GM18502 (cell line): ENCODE results near the gene RGS6.
A peak's percentile ranks its signal among the peaks of the same experiment; 100 is the strongest.

Experiments used
- ATAC-seq: cut with Tn5 transposase; IDR thresholded peaks from one replicate; pipeline ENCODE4 v1.9.1; 2021; ENCODE audit warnings: mild to moderate bottlenecking; ENCODE audit not compliant: unreplicated experiment, poor library complexity

Gene RGS6

DNA sequence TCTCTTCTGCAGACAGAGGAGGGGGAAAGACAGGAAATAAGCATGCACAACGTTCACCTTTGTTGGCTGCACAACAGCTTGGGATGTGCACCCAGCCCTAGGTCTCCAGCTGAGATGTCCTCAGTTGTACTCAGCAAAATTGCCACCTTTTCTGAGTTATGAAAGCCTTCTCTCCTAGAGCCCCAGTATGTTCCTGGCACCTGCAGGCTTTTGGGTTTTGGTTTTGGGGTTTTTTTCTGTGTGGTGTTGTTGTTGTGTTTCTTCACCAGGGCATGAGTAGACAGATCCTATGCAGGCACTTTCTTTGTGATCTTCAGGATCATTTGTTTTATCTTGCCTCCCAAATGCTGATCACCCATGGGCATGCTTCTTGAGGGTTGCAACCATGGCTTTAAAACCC, 498.2 kb downstream of the RGS6 start:
- no peak for ATAC-seq

DNA sequence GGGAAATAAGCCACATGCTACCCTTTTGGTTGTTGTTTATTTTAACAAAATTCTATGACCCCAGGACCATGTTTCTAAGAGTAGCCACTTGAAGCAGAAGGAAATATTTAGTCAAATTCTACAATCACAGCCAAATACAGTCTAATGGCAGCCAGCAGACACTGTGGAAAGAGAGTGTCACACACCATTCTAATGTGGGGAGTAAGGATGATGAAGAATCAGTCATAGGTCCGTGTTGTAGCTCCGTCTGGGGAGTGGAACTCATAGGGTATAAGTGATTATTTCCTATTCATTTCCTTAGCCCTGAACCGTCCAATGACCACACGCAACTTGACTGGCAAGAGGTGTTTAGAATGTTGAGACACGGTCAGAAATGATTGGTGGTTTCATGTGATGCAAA, 500.5 kb downstream of the RGS6 start:
- ATAC-seq: no peak

DNA sequence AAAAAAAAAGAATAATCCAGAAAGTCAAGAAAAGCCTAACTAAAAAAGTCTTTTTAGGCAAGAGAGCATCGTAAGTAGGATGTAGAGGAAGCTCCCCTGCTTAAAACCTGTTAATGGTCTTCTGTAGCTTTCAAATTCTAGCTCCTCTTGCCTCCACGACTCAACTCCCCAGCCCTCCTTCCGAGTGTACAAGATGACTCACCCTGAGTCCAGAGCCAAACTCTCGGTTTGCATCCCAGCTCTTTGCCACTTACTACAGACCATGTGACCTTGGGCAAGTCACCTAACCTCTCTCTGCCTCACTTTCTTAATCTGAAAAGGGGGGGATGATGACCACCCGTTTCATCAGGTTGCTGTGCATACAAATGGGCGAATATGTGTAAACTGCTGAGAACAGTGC, 501.3 kb downstream of the RGS6 start:
- no peak for ATAC-seq

DNA sequence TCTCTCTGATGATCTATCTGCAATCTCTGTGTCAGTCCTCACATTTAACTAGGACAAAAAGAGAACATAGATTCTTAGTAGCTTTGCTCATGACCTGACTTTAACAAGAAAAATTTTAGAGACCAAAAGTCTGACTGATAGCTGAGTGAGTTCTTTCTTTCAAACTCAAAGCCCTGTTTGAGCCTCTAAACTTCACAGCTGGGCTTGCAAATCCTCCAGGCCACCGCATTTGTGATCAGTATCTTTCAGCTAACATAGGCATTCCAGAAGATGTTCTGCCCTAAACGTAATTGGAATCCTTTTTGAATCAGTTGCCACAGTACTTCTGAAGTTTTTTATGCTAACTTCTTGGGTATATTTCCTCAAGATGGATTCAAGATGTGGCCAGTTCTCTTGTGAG, 502.6 kb downstream of the RGS6 start:
- ATAC-seq: no peak

DNA sequence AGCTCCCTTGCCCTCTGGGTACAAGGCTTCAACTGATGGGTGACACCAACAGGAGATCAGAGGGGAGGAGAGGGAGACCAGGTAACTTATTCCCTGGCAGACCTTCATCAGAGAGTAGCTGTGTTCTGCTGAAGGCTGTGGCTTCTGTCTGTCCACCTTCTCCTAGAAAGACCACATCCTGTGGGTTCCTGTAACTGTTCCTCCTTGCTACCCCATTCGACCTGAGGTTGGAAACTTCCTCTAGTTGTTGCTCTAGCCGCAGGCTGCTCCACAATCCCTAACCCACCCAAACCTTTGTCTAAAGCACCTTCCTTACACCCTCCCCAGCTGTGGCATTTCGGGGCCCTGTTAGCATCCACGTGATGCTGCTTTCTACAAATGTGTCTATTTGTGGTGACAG, 507.5 kb downstream of the RGS6 start:
- ATAC-seq: peak; percentile 44

DNA sequence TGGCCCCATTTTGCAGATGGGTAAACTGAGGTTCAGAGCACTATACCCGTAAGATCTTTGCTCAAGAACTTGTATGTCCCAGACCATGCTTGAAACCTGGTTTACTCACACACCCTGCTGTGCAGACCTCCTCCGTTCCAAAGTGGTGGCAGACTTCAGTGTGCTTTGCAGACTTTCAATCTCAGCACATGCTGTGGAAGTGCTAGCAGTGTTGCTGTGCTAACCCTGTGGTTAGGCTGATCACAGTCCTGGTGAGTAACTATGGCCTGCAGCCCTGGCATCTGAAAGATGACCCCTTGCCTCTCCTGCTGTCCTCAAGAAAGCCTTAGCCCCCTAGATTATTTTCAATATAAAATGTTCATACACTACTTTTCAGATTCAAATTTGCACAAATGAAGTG, 511.0 kb downstream of the RGS6 start:
- no peak for ATAC-seq

DNA sequence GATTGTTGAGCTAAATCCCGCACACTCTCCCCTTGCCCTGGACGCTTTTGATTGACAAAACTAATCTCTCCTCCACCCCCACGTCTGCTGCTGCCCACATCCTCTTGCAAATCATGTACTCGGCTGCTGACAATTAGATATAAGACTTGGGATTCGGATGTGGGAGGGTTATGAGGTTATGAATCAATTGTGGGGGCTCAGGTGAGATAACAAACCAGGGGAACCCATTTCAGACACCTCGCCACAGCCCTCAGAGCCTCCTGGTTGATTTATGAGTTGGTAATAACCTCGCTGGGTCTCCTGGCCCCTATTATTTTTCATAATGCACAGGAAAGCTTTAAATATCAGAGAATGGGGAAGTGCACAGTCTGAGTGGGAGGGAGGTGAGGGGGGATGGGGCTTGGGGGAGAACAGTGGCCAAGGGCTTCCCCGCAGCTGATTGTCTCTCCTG, 511.8 kb downstream of the RGS6 start:
- no peak for ATAC-seq

DNA sequence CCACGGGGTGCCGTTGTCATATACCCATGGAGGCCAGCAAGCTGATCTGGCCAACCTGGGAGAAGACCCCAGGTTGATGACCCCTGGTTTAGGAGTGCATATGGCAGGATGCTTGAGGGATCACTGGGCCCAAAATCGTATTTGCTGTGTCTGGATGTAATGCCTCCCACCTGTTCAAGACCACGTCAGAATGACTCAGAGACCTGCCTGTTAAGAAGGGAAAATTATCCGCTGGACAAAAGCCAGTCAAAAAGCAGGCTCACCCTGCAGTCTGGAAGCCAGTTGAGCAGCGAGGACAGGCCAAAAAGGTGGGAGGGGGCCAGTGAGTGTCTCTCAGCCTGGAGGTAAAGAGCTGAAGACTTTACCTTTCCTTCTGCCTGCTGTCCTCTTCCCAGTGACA, 512.5 kb downstream of the RGS6 start:
- ATAC-seq: no peak

DNA sequence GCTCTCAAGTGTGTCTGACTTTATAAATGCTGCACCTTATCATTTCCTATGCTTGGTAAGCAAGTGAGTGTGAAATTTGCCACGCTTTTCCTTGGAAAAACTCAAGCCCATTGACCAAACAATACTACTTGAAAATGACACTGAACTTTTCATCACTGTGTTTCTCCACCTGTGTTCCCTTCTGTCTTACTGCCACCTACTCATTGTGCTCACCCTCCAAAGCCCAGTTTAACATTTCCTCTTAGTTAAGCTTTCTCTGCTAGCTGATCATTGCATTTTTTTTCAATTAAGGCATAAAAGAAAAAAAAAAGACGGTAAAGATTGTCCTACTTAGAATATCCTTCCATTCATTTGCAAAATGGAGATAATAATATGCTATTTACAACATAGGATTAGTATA, 516.0 kb downstream of the RGS6 start:
- ATAC-seq: no peak

DNA sequence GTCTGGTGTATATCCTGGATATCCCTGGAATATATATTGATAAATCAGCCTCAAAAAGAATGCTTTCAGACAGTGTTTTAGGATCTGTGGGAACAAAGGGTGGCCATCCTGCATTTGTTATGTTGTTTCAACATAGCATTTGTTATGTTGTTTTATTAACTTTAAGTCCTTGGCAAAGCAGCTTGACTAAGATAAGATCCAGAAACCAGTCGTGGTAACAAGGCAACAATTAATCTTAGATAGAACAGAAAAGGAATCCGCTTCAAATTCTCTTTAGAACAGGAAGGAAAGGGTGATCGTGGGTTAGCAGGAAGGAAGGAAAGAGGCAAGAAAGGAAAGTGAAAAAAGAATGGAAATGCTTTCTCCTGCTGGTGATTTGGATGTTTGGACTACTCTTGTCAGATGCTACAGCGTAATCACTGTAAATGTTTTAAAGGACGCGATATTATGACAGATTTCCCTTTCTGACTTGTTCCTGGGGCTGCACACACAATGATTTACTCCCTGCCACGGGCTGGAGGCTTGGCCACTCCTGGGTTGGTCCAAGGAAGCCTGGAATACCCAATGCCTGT, 518.3 kb downstream of the RGS6 start:
- no peak for ATAC-seq

DNA sequence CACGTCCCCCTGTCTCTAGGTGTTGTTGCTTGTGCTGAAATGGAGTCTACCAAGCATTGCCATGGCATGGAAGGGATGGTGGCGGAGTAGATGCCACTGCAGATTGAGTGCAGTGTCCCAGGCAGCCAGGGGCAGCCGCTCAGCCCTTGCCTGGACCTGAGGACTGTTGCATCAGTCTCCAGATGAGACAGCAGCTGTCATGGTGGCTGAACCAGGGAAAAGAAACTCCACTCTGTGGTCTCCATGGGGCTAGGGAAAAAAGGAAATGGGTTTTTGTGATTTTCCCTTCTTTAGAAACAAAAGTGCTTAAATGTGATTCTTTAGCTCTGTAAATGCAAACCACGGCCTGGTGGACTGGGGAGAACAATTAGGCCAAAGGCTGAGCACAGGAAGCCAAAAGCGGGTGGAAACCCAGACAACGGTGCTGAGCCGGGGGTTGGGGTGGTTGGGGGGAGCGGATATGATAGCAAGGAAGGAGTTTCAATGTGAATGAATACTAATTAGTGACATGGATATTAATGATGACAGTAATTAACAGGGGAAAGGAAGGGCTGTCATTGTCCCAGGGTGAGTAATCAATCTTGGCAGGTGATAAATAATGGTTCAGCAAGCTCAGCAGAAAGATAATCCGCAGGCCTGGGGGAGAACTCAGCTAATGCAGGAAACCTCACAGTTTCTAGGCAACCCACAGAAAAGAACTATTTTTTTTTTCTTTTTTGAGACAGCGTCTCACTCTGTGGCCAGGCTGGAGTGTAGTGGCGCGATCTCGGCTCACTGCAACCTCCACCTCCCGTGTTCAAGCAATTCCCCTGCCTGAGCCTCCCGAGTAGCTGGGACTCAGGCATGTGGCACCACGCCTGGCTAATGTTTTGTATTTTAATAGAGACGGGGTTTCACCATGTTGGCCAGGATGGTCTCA, 519.1 kb downstream of the RGS6 start:
- peak; percentile 69 for ATAC-seq

DNA sequence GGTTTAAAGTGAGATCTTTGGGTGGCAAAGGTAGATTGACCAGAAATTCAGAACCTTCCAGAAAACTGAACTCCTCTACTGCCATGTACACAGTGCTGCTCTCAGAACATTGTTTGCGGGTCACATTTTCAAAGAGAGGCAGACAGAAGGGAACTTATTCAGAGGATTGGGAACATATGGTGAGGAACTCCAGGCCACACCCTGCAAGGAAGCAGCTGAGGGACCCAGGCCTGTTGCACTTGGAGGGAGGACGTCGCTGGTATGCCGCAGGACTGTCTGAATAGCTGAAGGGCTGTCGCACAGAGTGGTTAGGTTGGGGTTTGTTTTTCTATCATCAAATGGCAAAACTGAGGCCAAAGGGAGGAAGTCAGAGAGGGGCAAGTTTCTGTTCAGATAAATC, 520.5 kb downstream of the RGS6 start:
- ATAC-seq: no peak

DNA sequence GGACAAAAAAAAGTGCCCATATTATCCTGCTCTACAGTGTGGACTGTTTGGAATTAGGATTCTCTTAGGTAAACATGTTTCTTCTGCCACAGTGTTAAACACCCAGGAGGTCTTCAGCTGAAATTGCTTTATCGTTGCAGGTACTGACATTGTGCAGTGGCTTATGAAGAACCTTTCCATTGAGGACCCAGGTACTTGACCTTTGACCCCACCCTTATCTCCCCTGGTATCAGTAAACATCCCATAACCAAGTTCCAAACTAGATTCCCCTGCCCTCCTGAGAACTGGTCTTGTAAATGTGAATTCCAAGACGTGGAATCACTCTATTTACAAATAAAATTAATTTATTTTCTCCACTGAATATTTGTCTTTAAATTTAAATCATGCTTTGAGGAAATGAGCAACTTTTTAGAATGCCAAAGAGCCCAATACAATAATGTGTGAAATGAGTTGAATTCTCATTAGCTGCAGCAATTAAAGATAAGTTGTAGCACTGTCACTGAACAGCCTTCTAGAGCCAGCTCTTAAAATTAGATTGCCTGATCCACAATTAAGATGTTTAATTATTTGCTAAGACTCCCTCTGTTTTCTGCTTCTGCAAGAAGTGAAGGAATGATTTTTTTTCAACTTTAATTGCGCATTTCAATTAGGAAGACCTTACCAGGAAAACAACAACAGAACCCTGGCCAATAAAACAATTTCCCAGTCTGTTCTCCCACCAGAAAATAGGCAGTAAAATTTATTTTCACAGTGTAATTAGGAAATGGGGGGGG, 522.3 kb downstream of the RGS6 start:
- ATAC-seq: no peak

DNA sequence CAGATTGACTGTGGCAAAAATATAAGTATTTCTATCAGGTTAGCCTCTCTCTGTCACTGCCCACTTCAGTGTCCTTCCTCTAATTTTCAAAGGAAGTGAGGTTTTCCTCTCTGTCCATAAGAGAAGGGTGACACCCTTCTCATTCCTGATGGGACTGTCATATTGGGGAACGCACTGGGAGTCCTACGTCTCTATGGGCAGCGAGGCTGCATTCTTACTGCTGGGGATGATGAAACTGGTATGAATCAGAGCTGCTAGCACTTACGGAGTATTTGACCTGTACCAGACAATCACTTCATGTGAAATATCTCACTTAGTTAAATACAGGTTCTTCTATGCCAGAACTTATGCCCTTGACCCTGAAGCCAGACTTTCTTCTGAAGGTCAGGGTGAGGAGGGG, 525.4 kb downstream of the RGS6 start:
- no peak for ATAC-seq

DNA sequence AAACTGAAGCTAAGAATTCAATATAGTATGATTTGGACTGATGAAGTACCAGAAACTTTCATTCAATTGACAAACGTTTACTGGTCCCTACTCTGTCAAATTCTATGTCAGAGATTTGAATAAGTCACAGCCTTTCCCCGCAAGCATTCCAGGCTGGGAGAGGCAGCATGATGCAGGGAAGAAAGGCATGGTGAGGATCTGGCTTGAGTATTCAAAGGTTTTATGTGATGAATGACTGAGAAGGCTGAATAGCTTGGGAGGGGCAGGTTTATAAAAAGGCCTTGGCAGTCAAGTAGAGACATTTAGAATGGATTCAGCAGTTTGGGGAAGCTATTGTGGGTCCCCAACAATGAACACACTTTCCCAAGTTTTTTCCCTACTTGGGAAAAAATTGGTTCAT, 529.8 kb downstream of the RGS6 start:
- no peak for ATAC-seq

DNA sequence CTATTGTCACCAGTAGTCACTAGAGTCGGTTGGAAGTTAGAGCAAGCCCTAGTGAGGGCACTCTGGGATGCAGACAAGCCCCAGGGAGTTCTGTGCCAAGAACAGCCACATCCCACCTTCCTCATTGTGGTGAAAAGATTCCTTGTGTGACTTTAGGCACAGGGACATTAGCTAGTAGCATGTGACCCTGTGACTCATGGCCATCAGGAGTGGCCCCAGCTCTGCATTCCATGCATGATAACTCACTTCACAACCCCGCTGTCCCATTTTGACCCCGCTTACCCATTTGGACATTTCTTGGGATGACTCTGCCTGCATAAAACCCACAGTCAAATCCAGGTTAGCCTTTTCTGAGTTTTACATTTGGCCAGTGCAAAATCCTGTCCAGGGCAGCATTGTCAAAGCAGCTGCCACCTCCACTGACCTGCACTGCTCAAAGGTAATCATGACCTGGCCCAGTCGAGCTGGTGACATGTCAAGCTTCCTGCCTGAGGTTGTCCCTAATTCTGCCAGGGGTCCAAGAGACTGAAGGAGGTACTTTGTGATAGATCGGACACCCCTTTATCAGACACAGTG, 531.1 kb downstream of the RGS6 start:
- no peak for ATAC-seq

DNA sequence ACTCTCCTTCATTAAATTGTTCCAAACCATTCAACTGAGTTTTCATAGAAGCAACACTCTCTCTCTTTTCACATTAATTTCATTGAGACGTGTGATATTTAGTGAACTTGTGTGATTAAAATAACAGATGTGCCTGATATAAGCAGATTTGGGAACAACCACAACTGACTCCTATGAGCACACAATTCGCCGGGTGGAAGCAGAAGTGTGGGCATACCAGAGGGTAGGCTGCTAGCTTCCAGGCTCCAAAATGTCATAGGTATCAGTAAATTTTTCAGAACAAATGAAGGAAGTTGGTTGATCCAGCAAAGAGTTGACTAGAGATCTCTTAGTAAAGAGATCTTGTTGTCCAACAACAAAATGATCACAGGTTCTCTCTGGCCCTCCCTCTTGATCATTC, 532.0 kb downstream of the RGS6 start:
- ATAC-seq: no peak

DNA sequence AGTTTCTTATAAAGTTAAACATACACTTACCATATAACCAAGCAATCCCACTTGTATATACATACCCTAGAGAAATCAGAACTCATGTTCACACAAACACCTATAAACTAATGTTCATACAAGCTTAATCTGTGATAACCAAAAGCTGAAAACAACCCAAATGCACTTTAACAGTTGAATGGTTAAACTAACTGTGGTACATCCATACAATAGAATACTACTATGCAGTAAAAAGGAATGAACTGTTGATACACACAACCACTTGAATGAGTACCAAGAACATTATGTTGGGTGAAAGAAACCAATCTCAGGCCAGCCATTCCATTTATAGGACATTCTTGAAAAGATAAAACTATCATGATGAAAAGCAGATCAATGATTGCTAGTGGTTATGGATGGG, 534.1 kb downstream of the RGS6 start:
- ATAC-seq: no peak

DNA sequence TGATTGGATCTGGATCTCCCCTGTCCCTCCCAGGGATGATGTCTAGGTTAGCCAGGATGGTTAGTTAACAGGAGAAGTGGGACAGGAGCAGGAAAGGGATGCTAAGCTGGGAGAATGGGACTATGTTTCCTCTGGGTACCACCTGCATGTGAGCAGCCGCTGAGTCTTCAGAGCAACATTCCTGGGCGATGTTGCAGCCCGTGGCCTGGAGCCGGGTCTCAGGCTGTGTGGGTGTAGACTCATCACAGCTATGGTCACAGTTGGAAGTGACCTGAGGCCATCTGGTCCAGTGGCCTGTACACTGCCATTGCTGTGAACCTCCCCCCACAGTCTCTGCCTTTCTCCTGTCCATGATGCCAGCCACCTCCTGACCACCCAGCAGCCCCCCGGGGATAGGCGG, 539.1 kb downstream of the RGS6 start:
- no peak for ATAC-seq

DNA sequence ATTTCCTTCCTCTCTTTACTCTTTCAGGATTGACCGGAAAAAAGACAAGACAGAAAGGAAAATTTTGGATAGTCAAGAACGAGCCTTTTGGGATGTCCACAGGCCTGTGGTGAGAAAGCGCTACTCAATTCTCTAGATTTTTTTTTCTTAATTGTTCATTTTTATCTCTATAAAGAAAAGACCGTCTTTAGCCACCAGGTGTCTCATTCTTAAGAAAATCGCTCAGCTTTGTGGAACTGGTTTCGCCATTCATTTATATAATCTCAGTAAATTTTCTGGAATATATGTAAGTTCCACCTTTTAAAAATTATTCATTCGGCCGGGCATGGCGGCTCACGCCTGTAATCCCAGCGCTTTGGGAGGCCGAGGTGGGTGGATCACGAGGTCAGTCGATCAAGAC, 540.6 kb downstream of the RGS6 start:
- no peak for ATAC-seq
